ENCODE measurements around the gene PTPRD. TPM values are rescaled to one million over a fixed set of nuclear protein-coding genes. Genes with fewer than 3 reads are reported as not detected.

PTPRD gene
- total RNA-seq, 1 donor, result 26.3 TPM

DNA sequence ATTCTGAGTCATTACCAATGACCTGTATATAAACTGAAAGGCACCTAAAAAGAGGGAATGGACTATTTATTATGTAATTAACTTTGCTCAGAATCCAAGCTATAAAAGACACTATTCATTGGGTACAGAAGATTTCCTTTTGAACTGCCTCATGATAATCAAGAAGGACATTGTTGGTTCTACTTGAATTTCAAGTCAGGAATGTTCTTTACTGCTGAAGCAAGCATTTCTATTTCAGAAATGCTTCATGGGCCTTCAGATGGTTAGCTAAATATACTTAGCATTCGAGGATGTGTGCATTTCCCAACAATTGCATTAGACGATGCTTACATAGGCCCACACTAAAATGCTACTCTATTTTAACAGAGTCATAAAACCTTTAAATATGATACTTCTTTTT is 2155.0 kb downstream of the PTPRD start:
- TF ChIP-seq, protein P1, sequence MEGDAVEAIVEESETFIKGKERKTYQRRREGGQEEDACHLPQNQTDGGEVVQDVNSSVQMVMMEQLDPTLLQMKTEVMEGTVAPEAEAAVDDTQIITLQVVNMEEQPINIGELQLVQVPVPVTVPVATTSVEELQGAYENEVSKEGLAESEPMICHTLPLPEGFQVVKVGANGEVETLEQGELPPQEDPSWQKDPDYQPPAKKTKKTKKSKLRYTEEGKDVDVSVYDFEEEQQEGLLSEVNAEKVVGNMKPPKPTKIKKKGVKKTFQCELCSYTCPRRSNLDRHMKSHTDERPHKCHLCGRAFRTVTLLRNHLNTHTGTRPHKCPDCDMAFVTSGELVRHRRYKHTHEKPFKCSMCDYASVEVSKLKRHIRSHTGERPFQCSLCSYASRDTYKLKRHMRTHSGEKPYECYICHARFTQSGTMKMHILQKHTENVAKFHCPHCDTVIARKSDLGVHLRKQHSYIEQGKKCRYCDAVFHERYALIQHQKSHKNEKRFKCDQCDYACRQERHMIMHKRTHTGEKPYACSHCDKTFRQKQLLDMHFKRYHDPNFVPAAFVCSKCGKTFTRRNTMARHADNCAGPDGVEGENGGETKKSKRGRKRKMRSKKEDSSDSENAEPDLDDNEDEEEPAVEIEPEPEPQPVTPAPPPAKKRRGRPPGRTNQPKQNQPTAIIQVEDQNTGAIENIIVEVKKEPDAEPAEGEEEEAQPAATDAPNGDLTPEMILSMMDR (IDR thresholded peaks at IDR 0.05; ENCODE audit: insufficient read depth, low read depth, low read length), result no peak
- no peak overlapping the region for H3K4me3 ChIP-seq (ENCODE audit: low read depth, low read length)
- no peak for DNase-seq (ENCODE audit: low read depth)

DNA sequence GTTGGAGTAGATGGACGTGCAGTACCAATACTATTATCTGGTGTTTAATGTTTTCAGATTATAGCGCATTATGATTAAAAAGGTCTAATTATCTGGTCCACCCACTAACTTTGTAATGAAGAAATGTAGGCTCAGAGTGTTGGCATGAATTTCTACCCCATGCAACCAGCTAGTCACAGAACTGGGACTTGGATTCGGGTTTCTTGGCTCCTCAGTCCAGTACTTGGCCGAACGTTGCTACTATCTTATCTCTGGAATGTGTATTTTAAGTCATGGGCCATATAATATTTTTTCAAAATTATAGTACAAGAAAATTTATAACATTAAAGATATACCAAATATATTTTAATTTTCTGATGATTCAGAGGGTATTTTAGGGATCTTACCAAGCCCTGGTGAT is 2155.7 kb downstream of the PTPRD start:
- TF ChIP-seq, protein P1 (IDR thresholded peaks at IDR 0.05; ENCODE audit: insufficient read depth, low read depth, low read length), result no peak
- DNase-seq (ENCODE audit: low read depth), result no peak
- no peak overlapping the region for H3K4me3 ChIP-seq (ENCODE audit: low read depth, low read length)

DNA sequence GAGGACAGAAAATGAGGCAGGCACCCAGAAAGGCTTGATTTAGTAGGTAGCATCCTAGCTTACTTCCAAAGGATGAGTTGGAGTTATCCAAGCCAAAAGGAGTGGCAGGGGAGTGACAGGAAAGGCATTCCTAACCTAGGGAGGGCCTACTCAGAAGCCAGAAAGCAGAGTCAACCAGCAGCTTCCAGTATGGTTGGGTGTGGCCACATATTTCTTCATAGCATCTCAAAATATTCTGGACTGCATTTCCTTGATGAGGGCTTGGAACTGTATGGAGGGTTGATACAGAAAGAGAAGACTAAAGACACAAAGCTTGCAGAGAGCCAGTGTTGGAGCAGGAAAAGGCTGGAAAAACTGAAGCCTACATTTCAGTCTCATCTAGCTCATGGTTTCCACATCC is 2156.5 kb downstream of the PTPRD start:
- no peak for DNase-seq (ENCODE audit: low read depth)
- no peak overlapping the region for H3K4me3 ChIP-seq (ENCODE audit: low read depth, low read length)
- TF ChIP-seq, protein P1 (IDR thresholded peaks at IDR 0.05; ENCODE audit: insufficient read depth, low read depth, low read length), result no peak

DNA sequence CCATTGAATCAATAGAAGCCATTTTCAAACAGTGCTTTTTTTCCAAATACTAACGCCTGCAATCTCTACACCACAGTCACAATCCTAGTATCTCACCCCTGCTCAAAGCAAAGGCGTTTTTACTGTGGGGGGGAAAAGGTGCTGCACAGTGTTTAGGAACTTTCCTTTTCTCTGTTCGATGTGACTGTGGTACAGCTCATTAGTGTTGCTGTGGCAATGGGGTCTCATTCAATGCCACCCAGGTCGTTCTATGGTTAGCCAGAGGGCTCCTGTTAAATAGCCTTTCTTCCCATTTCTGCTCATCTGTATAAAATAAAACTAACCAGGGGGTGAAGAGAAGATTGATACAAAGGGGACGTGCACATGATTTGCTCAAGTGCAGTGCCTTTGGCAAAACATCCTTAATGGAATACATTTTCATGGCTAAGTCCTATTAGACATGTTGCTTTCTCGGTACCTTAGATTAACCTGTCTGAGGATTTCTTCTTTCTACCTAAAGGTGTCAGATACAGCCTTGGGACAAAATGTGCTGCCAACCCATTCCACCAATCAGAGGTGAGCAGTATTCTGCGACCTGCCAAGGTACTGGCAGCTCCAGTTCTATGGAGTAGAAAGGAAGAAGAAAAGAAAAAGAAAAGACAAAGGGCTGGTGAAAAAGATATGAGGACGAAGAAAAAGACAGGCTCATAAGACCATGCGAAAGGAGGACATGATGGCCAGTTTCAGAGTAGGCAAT is 2161.8 kb downstream of the PTPRD start:
- no peak for DNase-seq (ENCODE audit: low read depth)
- H3K4me3 ChIP-seq (ENCODE audit: low read depth, low read length), result no peak overlapping the region
- TF ChIP-seq, protein P1 (IDR thresholded peaks at IDR 0.05; ENCODE audit: insufficient read depth, low read depth, low read length), result no peak

DNA sequence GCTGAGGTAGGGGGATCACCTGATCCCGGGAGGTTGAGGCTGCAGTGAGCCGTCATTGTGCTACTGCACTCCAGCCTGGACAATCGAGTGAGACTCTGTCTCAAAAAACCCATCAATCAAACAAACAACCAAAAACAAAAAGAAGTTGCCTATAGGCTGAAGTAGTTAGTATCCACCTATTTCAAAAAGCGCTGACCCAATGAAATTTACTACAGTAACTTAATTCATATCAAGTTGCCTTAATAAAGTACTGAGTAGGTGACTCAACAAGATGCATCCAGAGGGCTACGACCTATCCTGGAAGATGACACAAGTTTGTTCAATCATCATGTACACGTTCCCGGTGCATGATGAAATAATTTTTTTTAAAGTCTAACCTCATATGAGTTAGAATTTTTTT is 2164.6 kb downstream of the PTPRD start:
- DNase-seq (ENCODE audit: low read depth), result no peak
- H3K4me3 ChIP-seq (ENCODE audit: low read depth, low read length), result no peak overlapping the region
- TF ChIP-seq, protein P1 (IDR thresholded peaks at IDR 0.05; ENCODE audit: insufficient read depth, low read depth, low read length), result no peak

DNA sequence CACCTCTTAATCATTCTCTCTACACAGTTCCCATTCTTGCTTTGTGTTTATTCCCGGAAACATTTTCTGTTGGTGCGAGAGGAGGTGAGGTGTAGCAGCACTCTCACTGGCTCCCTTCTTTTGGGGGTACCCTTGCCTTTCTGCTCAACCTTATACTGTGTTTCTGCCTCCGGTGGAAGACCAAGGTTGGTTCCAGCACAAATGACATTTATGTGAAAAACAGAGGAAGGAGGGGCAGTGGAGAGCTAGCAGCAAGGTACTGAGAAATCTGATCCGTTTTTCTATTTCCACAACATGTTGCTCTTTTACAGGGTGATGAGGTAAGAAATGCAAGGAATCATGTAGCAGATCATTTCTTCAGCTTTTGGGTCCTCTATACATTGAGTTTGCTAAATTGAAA is 2165.2 kb downstream of the PTPRD start:
- DNase-seq (ENCODE audit: low read depth), result no peak
- TF ChIP-seq, protein P1 (IDR thresholded peaks at IDR 0.05; ENCODE audit: insufficient read depth, low read depth, low read length), result no peak
- H3K4me3 ChIP-seq (ENCODE audit: low read depth, low read length), result no peak overlapping the region

DNA sequence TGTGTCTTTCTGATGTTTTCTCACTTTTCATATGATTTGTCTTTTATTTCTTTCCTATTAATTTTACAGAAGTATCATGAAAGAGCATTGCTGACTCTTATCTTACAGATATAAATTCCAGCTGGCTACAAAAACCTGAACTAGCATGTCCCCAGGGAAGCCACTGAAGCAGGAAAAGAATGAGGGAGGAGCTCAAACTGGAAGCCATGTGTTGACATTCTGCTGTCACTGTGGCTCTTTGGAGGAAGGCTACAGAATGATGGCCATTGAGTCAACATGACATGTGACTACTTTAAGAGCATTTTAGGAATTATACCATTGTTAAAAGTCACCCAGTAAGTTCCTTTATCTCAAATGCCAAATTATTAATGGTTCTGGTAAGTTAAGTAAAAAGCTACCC is 2174.9 kb downstream of the PTPRD start:
- DNase-seq (ENCODE audit: low read depth), result peak; percentile 46
- TF ChIP-seq, protein P1 (IDR thresholded peaks at IDR 0.05; ENCODE audit: insufficient read depth, low read depth, low read length), result no peak
- H3K4me3 ChIP-seq (ENCODE audit: low read depth, low read length), result no peak overlapping the region

All from fibroblast of villous mesenchyme (primary cell).